Ectodermal cell (in vitro differentiated cells): ENCODE measurements around the gene ITPR2.
"Not testable (repeated sequence)": the region's sequence is repeated elsewhere in the genome, so short reads cannot be mapped to it uniquely, and the experiment has no call there.

ENCODE experiments used
- H3K27ac ChIP-seq: 2 replicates; pipeline ENCODE4 v1.7.0; 2013; ENCODE audit warnings: mild to moderate bottlenecking, low read depth, low read length; ENCODE audit not compliant: insufficient read depth, poor library complexity, severe bottlenecking
- H3K27me3 ChIP-seq: 2 replicates; pipeline ENCODE4 v1.7.0; 2013; ENCODE audit warnings: mild to moderate bottlenecking, low read length; ENCODE audit not compliant: insufficient read depth, control insufficient read depth, poor library complexity, severe bottlenecking
- H3K36me3 ChIP-seq: one replicate; pipeline ENCODE4 v1.7.0; 2013; ENCODE audit warnings: low read length; ENCODE audit not compliant: control insufficient read depth, insufficient read depth
- H3K4me1 ChIP-seq: one replicate; pipeline ENCODE4 v1.7.0; 2013; ENCODE audit warnings: low read length; ENCODE audit not compliant: control insufficient read depth, insufficient read depth
- H3K4me3 ChIP-seq: 2 replicates; pipeline ENCODE4 v1.7.0; 2013; ENCODE audit warnings: low read depth, low read length, control low read depth; ENCODE audit not compliant: insufficient read depth
- H3K9me3 ChIP-seq: 2 replicates; pipeline ENCODE4 v1.7.0; 2013; ENCODE audit warnings: mild to moderate bottlenecking, low read length, moderate library complexity; ENCODE audit not compliant: control insufficient read depth
- WGBS, 2 experiments: methylation state at CpG; one replicate each; pipeline ENCODE4 v1.1.7; 2013; ENCODE audit warnings: missing lambda C conversion rate in 2 of 2; 5-methylcytosine and 5-hydroxymethylcytosine counted together

ITPR2 gene

DNA sequence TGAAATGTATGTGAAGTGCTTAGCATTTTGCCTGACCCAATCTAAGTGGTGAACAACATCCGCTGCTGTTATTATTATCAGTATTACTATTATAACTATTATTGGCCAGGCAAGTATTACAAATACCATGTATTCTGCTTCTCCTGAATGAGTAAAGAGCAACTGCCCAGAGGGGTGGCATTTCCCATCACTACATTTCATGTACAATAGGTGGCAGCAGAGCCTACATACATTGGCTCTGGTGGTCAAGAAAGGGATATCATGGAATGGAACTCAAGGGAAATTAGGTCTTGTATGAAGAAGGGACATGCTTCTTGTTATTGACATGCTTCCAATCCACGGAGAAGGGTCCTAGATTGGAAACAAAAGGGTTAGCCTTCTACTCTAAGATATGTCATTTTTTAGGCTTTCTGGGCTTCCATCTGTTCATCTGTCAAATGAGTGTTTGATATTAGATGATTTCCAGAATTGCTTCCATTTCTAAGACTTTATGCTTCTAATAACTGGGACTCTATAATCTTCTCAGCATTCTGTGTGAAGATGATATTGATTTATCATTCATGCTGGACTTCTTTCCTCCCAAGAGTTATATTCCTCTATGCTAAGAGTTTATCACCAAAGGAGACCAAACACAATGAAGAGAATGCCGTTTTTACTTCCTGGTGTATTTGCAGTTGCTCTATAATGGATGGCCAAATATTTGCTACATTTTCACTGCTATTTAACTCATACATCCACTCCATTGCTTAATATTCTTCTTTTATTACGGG lies 398.5 kb downstream of the ITPR2 start:
- Histone ChIP-seq H3K27me3 (no peaks in the 10 kb centered on the region), H3K27ac (no peak overlapping the region), H3K4me3 (no peak overlapping the region), H3K4me1 (no peaks in the 10 kb centered on the region), H3K9me3 (no peaks in the 10 kb centered on the region), H3K36me3 (no peaks in the 10 kb centered on the region)
- WGBS, 2 experiments = 77 to 90% methylated on average over 3 to 4 of the region's 4 CpGs

DNA sequence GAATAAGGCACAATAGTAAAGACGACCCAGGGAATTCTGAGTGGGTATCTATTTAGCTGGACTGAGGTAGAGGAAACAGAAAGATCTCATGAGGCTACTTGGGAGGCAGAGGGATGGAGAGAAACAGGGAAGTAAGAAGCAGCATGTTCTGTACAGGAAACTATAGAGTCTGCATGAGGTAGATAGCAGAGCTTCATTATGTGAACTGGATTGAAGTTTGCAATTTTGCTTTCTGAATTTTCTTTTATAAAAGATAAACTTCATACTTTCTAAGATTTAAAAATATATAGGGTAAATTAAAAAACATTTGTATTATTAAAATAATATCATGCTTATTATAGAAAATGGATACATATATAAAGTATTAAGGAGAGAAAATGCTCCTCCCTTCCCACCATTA lies 399.3 kb downstream of the ITPR2 start:
- H3K27ac ChIP-seq, H3K36me3 ChIP-seq, H3K27me3 ChIP-seq, H3K4me1 ChIP-seq, H3K9me3 ChIP-seq, H3K4me3 ChIP-seq: not testable (repeated sequence)
- WGBS, 2 experiments = 88 to 91% methylated on average over 1 of the region's 1 CpG

DNA sequence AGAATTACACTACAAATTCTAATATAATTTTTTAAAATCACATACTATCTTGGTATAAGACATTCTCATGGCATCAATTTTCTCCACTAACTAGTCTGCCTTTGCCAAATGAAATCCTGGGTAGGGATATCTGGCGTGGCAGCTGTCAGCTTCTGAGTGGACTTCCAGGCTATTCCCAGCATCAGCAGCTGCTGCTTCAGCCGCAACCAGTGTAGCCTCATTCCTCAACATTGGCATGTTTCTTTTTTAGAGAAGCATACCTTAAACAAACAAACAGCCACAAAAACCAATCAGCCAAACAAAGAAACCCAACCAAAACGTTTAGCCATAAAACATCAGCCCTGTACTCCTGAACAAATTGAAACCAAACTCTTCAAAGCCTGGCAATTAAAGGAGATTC lies 401.8 kb downstream of the ITPR2 start:
- Histone ChIP-seq H3K36me3 (no peaks in the 10 kb centered on the region), H3K27ac (no peak overlapping the region), H3K4me1 (no peaks in the 10 kb centered on the region), H3K9me3 (no peaks in the 10 kb centered on the region), H3K27me3 (no peaks in the 10 kb centered on the region), H3K4me3 (no peak overlapping the region)
- 49 to 55% methylated on average over 3 of the region's 3 CpGs for WGBS, 2 experiments

DNA sequence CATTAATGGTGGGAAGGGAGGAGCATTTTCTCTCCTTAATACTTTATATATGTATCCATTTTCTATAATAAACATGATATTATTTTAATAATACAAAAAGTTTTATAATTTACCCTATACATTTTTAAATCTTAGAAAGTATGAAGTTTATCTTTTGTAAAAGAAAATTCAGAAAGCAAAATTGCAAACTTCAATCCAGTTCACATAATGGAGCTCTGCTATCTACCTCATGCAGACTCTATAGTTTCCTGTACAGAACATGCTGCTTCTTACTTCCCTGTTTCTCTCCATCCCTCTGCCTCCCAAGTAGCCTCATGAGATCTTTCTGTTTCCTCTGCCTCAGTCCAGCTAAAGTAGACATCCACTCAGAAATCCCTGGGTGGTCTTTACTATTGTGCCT lies 402.4 kb downstream of the ITPR2 start:
- H3K27ac ChIP-seq, H3K4me1 ChIP-seq, H3K36me3 ChIP-seq, H3K4me3 ChIP-seq, H3K9me3 ChIP-seq, H3K27me3 ChIP-seq: not testable (repeated sequence)

DNA sequence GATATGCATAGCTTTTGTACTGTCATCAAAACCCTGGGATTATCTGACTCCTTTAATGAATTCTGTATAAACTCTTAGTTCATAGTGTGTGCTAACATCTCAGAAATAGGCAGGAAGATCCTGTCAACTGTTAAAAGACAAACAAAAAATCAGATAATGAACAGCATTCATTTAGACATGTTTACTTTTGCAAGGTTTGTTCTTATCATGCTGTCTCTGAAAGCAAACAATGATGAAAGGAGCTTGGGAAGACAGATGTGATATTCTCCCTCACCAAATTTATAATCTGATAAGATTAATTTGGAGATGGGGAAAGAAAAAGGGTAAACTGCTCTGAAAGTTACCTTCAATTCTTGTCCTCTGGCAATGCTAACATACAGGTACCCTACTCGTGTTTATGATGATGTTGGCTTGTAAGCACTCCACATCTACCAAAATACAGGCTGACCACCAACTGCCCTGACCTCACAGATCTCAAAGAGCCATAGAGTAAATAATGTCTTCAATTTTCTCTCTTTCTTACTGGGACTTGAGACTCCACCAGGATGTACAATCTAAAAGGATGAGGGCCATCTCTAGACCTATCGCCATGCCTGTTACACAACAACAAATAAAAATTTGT lies 403.8 kb downstream of the ITPR2 start:
- H3K4me1 ChIP-seq = no peaks in the 10 kb centered on the region
- no peaks in the 10 kb centered on the region for H3K36me3 ChIP-seq
- H3K27me3 ChIP-seq = no peaks in the 10 kb centered on the region
- no peak overlapping the region for H3K27ac ChIP-seq
- H3K4me3 ChIP-seq = no peak overlapping the region
- WGBS, 2 experiments = 88 to 91% methylated on average over 1 of the region's 2 CpGs
- no peaks in the 10 kb centered on the region for H3K9me3 ChIP-seq

DNA sequence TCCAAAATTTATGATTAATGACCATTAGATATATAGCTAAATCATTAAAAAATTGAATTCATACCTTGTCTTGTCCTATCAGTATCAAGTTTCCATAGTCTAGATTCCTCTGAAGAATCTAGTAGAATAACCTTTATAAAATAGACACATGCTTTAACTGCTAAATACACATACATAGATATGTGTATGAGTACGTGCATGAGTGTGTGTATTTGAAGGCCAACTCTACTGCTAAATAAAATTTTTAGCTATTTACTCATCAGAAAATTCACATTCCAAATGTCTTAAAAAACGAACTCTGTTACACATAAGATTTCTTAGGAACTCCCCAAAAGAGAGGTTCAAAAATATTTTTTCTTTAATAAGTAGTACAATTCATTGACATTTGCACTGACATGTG lies 404.6 kb downstream of the ITPR2 start:
- H3K9me3 ChIP-seq = no peaks in the 10 kb centered on the region
- no peak overlapping the region for H3K4me3 ChIP-seq
- no peaks in the 10 kb centered on the region for H3K4me1 ChIP-seq
- no peaks in the 10 kb centered on the region for H3K27me3 ChIP-seq
- no peaks in the 10 kb centered on the region for H3K36me3 ChIP-seq
- H3K27ac ChIP-seq = no peak overlapping the region
- 75 to 100% methylated on average over 1 of the region's 2 CpGs for WGBS, 2 experiments

DNA sequence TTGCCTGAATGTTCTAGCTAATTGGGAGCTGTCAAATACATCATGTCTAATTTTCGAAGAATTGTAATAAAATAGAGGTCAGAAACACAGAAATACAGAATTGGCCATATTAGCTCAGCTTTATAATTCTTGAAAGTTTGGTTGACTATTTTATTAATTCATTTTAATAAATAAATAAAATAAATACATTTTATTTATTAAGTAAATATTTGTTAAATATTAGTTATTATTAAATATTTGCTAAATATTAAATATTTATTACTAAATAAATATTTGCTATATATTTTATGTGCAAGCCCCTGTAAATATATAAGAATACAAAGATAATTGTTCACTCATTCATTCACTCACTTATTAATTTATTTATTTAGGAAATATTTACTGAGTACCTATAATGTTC lies 406.3 kb downstream of the ITPR2 start:
- no peak overlapping the region for H3K4me3 ChIP-seq
- H3K27me3 ChIP-seq = no peaks in the 10 kb centered on the region
- H3K27ac ChIP-seq = no peak overlapping the region
- no peaks in the 10 kb centered on the region for H3K9me3 ChIP-seq
- H3K4me1 ChIP-seq = no peaks in the 10 kb centered on the region
- WGBS, 2 experiments = 92 to 100% methylated on average over 1 of the region's 1 CpG
- H3K36me3 ChIP-seq = no peaks in the 10 kb centered on the region

DNA sequence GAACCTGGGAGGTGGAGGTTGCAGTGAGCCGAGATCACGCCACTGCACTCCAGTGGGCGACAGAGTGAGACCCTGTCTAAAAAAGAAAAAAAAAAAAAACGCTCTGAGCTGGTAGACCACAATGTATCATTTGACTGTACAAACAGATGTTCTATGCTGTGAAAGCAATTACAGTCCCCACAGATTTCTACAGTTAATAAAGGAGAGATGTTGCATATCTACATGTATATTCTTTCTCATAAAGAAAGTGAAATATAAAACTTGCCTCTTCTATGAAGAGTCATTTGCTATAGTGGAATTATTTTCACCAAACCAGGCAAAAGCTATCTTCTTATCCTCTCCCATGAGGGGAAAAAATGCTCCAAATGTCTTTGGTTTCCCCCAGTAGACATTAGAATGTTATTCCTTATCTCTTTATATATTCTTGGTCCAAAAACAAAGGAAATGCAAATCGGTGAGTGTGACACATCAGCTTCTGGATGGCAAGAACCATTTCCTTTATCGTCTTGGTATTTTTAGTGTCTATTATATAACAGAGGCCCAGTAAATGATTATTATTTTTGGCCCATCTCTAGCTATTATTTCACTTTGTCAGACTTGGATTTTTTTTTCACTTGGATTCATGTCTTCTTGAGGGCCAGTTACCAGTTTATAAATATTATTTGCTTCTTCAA lies 407.3 kb downstream of the ITPR2 start:
- WGBS, 2 experiments = 85 to 95% methylated on average over 4 to 6 of the region's 6 CpGs
- Histone ChIP-seq H3K36me3 (no peaks in the 10 kb centered on the region), H3K27ac (no peak overlapping the region), H3K27me3 (no peaks in the 10 kb centered on the region), H3K4me1 (no peaks in the 10 kb centered on the region), H3K4me3 (no peak overlapping the region), H3K9me3 (no peaks in the 10 kb centered on the region)

DNA sequence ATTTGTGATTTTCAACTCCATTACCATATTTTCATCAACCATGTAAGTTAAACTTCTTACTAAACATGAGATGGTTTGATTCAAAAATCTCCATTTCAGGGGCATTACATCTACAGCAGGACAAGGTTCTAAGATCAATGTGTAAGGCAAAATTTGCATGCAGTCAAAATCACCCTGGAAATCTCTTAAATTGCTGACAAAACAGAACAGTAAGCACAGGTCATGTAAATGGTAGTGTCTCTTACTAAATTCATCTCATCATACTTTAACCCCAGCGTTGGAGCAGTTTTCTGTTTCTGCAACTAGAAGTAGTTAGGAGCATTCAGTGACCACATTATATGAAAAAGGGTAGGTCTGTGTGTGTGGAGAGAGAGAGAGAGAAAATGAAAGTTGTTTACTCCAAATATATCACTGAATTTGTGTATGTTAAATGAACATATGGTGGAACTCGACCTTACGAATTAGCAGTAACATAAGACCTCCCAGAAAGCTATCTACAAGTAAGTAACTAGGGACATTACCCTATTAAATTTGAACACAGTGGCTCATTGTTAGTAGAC lies 410.1 kb downstream of the ITPR2 start:
- Histone ChIP-seq H3K36me3 (no peaks in the 10 kb centered on the region), H3K4me1 (no peaks in the 10 kb centered on the region), H3K27ac (no peak overlapping the region), H3K9me3 (no peaks in the 10 kb centered on the region), H3K4me3 (no peak overlapping the region), H3K27me3 (no peaks in the 10 kb centered on the region)
- WGBS, 2 experiments = 80 to 90% methylated on average over 1 to 3 of the region's 3 CpGs

DNA sequence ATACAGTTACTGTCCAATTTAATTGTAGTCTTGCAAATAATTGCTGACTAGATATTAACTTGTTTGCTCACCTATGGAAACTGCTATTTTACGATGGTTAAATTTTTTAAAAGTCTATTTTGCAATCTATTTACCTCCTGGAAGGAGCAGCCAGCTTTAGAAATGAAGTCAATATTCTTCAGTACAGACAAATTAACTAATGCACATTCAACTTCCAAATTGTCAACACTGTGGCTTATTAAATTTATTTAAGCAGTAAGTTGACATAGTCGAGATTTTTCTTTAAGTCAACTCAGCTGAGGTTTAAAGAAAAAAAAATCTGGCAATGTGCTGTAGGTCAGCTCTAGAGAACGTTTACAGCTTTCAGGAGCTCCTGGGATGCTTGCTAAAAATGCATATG lies 416.4 kb downstream of the ITPR2 start:
- Histone ChIP-seq H3K36me3 (no peaks in the 10 kb centered on the region), H3K4me1 (no peaks in the 10 kb centered on the region), H3K4me3 (no peak overlapping the region), H3K27me3 (no peaks in the 10 kb centered on the region), H3K9me3 (no peaks in the 10 kb centered on the region), H3K27ac (no peak overlapping the region)
- WGBS, 2 experiments = 88 to 93% methylated on average over 2 to 3 of the region's 3 CpGs
